GM12872 (cell line): ENCODE measurements around the gene SPAG6.

Source experiments
- CTCF ChIP-seq: IDR thresholded peaks from 3 replicates; pipeline ENCODE4 v1.5.1; 2011; ENCODE audit warnings: low read depth, mild to moderate bottlenecking, low read length, moderate library complexity; ENCODE audit not compliant: insufficient read depth

Gene SPAG6

GRCh38 chr10:22420787-22421517 lies 75.7 kb downstream of the SPAG6 start:
- no peak for TF ChIP-seq CTCF

GRCh38 chr10:22426653-22427052 lies 81.4 kb downstream of the SPAG6 start:
- TF ChIP-seq CTCF: no peak

- TF ChIP-seq CTCF: no peak
Observed at GRCh38 chr10:22427101-22427500, 81.8 kb downstream of the SPAG6 start.

- no peak for TF ChIP-seq CTCF
Observed at GRCh38 chr10:22427890-22428571, 82.7 kb downstream of the SPAG6 start.

GRCh38 chr10:22429146-22429545 lies 83.8 kb downstream of the SPAG6 start:
- no peak for TF ChIP-seq CTCF

GRCh38 chr10:22429981-22430421 lies 84.7 kb downstream of the SPAG6 start:
- no peak for TF ChIP-seq CTCF

GRCh38 chr10:22433875-22434274 lies 88.6 kb downstream of the SPAG6 start:
- TF ChIP-seq CTCF: no peak
